ENCODE results near the gene ARMH3.
A peak's percentile ranks its signal among the peaks of the same experiment; 100 is the strongest.

ARMH3 gene

DNA sequence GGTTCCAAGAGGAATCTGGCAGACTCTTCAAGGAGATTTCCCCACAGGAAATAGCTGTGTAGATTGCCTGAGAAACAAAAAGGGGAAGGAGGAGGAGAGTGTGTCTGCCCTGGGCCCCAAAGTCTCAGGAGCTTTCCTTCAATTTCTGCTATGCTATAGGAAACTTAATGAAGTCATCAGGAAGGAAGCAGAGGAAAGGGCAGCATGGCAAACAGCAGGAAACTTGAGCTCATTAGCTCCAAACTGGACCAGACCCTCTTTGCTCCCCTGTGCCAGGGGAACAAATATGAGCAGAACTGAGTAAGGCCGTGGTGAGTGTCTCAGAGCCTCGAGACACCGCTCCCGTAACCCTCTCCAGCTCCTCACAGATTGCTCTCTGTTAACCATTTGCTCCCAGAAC lies 207.6 kb downstream of the ARMH3 start:
- no peak for DNase-seq

DNA sequence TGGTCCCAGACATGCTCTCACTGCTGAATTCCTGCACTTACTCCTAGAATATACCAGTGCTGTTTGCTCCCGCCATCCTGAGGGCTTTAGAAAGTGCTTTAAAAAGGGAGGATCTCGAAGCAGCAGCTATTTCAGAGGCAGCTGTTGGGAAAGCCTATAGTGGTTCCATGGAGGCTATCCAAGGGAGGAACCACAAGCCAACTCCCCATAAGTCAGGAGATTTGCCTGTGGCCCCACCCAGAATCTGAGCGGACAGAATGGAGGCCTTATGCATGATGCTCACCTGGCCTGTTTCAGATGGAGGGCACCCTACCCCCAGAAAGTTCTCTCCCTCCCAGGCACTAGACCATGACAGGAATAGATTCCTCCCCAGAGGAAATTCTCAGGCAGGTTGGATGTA lies 210.1 kb downstream of the ARMH3 start:
- DNase-seq, result no peak

DNA sequence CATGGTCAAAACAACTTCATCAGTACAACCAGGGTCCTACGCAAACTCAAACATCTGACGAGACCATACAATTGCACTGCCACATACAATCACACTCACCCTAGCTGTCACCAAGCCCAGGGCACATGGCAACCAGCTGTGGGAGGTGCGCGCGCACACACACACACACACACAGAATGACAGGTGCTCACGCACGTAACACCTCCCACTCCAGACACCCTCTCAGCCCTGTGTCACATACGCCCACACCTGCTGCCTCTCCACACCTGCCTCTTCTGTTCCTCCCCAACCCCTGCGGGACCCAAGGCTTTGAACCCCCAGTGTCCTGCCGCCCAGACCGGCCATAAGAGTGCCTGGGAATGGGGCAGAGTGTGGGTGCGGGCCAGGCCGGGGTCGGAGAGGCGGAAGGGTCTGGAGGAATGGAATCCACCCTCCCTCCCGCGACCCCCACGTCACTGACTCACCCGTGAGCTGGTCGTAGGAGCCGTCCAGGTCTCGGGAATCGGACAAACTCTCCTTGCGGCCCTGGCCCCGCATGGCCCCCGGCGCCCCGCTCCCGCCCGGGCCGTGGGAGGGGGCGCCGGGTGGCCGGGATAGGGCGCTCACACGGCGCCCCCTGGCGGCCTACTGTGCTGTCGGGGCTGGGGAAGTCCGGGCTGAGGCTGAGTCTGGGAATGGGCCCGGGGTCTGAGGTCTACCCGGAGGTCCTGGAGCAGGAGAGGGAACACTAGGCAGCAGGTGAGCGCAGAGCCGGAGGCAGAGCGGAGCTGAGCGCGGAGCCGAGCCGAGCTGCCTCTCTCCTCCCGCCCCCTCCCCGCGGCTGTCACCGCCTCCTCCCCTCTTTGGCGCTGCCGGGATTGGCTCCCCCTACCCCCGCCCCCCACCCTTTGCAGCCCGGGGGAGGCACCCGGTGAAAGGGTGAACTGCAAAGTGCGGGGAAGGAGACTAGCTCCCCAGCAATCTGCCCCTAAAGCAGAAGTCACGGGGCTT lies 212.6 kb downstream of the ARMH3 start, which contains the start of gene KCNIP2:
KCNIP2 (minus strand) TSS at position 769 of the 990 bp plus-strand sequence; CDS start at position 537, 232 bp downstream.
- DNase-seq, result no peak

DNA sequence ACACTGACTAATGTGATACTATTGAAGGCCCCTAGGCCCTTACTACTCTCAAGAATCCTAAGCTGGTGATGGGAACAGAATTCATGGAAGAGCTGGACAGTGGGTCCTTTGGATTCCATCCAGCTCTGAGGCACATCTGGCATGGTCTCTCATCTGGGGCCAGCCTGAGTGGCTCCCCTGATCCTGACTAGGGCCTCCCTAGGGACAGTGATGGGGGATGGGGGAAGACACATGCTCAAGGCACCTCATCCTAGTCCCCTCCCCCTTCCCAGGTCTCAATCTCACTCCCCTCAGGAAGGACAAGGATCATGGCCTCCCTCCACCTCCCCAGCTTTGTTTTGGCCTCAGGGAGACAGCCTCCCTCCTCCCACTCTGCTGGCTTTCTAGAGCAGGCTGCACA lies 214.1 kb downstream of the ARMH3 start:
- DNase-seq, result no peak

DNA sequence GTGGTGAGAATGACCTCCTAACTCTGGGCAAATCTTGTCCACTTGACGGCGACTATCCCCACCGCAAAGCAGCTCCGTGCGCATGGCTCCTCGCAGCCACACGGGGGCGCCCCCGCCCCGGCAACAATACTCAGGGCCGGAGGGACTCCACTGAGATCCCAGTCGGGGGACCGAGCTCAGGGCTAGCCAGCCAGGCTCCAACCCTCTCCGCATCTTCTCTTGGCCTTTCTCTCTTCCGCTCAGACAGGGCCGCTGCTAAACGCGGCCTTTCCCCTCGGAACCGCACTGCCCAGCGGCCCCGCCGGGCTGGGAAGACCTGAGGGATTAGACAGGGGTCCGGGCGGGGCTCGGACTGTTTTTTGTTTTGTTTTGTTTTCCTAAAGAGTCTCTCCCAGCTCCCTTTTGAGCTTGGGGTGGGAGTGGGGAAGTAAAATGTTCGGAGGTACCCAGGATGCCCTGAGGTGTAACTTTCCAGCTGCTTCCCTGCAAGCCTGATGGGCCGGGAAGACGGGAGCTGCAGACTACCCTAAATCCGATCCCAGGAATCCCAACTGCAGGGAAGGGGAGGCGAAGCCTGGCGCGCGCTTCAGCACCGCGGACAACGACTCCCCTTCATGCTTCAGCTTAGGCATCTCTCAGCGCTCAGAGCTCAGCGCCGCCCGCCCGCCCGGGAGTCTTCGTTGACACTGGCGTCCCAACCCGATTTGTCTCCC lies 215.1 kb downstream of the ARMH3 start:
- DNase-seq, result peak; percentile 83

DNA sequence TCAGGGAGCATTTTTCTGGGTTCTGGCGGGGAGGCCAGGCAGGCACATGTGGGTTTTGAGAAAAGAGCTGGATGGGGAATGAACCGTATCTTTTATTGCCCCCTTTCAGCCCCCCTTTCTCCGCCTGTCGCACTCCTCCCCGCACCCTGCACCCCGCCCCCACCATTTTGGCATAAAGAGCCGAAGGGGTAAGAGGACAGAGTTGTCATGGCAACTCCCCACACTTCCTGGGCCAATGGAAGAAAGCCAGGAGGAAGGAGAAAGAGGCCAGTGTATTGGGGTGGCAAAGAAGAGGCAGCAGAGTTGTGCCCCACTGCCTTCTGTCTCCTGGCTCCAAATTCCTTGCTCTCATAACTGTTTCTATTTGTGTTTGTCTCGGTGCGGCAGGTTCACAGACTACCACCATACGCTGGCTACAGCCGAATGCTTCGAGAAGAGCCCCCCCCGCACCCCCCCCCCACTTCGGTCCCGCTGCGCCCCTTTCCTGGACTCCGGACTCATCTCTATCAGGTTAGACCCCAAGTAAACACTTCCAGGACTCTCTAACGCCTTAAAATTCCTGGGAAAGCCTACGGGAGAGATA lies 215.8 kb downstream of the ARMH3 start:
- DNase-seq, result peak; percentile 52

DNA sequence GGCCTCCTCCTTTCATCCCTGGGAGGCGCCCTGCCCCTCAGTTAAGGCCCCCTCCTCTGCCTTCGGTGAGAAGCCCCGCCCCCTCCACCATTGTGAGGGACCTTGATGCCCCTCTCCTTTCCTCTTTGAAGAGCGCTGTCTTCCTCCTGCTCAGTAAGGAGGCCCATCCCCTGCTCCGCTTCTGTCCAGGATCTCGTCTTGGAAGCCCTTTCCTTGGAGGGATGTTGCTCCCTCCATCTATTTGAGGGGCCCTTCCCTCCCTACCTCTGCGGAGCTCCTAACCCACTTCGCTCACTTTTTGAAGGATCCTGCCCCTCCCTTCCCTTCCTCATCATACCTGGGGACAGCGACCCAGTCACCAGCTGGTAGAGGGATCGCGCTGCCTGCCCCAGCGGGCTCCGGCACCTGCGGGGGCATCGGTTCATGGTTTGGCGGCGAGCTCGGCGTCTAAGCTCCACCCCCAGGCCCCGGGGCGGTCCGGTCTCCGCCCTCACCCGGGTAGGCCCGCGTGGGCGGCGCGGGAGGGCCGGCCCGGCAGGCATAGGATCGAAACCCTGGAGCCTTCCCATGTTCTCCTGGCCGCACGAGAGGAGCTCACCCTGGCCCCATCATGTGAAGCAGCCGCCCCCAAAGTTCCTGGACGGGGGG lies 216.4 kb downstream of the ARMH3 start:
- DNase-seq, result peak; percentile 69

DNA sequence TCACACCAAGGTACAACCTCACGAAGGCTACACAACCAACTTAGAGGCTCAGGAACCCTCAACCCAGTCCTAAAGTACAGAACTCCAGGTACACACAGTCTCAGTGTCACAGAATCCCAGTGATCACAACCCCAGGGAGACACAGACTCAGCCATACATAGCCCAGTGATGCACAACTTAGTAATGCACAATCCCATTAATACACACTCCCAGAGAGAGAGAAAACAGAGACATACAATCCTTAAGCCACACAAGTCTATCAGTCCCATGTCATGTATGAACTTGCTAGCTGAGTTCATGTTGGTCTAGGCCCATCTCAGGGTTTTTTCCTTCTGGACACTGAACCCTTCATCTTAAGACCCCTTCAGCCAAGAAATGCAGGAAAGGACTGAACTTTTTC lies 217.0 kb downstream of the ARMH3 start:
- no peak for DNase-seq

DNA sequence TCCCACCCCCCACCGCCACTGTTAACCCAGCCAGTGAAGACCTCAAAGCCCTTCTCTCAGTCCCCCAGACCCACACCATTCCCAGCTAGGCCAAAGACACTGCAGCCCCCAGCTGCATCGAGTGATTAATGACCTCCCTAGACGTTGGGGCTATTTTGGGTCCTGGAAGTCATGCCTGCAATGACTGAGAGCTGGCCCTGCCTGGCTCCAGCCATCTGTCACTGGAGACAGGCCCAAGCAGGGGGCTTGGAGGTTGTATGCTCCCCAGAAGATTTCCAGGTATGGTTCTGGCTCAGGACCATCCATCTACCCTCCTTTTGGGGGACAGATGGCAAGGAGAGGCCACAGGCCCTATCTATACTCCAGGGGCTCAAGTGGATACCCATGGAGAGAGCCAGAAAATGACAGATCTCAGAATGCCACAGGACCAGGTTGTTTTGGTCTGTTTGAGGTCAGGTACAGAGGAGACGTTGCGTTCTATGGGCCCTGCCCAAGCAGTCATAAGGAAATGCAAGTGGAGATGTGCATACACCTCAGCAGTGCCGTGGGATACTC lies 217.5 kb downstream of the ARMH3 start:
- no peak for DNase-seq

DNA sequence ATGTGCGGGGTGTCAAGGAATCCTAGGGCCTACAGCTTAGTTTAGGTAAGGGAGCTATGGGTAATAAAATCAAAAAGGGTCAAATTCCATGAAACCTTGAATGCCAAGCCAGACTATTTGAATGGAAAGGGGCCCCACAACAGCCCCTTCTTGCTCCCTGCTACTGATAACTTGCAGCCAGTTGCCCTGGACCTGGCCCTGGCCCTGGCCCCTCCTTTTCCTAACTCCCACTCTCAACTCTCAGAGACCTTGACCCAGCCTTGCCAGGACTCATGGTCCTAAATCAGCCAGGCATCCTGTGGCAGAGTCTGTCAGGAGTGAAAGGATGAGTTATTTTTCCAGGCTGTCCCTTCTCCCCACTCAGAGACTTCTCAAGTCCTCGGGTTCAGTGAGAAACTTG lies 218.2 kb downstream of the ARMH3 start:
- no peak for DNase-seq

DNA sequence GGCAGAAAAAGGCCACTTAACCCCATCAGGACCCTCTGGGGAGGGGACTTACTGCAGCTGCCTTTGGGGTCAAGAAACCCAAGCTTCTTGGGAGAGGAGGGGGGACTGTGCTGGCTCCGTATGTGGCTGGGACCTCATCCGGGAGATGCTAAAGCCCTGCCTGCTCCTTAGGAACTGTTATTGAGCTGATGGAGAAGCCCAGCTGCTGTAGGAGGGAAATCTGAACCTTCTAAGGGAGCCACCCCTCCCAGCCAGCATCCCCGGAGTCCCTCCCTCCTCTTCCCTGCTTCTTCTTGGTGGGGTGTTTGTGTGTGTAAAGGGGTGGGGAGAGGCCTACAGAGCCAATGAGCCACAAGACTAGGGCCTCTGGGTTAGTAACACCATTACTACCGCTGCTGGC lies 220.6 kb downstream of the ARMH3 start:
- DNase-seq, result no peak

DNA sequence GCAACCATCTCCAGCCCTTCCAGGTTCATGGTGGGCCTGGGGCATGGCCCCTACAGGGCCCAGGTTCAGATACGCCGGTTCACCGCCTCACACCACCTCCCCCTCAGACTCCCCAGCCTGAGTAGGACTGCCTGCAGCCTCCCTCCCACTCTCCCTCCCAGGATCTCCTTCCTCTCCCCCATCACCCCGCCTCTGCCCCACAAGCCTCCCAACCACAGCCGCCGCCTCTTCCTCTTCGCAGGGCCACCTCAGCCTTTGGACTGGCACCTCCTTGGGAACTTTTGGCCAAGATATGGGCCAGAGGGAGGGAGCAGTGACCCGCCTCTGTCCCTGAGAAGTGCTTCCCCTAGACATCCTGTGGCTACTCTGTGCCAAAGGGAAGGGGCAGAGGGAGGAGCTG lies 221.6 kb downstream of the ARMH3 start:
- DNase-seq, result no peak

DNA sequence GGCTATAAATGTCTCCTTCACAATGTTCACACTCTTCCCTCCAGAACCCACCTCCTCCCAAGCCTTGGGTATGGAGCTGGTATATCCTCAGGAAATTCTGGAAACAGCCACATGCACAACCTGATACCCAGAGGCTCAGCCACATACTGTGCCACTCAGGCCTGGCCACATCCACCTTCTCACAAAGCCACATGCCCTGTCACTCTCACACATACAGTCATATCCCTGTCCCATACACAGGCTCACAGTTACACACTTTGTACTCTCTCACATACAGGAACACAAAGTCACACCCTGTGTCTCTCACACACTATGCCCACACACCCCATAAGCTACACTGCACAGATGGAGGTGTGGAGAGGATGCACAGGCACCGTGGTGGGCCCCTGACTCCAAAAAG lies 222.5 kb downstream of the ARMH3 start:
- no peak for DNase-seq

DNA sequence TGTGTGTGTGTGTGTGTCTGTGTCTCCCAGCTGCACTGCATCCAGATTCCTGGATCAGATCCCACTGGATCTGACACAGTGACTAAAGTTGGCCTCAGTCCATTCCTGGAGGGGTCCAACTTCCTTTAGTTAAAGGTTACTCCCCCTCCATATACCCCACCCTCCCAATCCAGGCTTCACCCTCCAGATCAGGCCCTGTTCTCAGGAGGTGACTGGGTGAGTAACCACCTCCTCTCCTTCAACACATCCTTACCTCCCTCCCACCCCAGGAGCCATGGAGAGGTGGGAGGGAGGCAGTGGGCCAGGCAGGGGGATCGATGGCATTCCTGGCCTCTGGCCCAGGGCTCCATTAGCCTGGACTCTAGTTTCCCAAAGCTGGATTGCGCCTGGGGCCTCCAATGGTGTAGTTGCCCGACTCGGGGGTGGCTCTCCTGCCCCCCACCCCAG lies 223.6 kb downstream of the ARMH3 start:
- no peak for DNase-seq

DNA sequence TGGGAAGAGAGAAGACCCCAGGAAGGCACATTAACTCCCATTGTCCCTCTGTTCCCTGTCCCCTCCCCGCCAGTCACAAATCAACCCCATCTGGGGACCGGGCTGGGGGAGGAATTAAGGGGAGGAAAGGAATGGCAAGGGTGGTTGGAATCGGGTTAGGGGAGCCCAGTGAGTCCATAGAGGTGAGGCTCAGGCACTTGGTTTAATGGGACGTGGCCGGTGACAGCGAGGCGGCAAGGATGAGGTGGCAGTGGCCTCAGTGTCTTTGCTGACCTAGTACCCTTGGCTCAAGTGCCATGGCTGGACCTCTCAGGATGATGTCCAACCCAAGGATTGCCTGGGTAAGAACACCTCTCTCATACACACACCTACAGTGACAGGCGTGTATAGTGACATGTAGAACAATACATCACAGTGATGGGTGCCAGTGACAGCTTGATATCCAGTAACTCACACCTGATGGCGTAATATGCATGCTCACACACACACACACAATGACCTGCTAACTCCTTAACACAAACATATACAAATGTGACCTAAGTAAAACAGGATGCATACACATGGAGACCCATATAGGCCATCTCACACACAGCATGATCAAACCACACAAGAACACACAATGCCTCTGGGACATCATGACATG lies 224.7 kb downstream of the ARMH3 start:
- DNase-seq, result no peak

DNA sequence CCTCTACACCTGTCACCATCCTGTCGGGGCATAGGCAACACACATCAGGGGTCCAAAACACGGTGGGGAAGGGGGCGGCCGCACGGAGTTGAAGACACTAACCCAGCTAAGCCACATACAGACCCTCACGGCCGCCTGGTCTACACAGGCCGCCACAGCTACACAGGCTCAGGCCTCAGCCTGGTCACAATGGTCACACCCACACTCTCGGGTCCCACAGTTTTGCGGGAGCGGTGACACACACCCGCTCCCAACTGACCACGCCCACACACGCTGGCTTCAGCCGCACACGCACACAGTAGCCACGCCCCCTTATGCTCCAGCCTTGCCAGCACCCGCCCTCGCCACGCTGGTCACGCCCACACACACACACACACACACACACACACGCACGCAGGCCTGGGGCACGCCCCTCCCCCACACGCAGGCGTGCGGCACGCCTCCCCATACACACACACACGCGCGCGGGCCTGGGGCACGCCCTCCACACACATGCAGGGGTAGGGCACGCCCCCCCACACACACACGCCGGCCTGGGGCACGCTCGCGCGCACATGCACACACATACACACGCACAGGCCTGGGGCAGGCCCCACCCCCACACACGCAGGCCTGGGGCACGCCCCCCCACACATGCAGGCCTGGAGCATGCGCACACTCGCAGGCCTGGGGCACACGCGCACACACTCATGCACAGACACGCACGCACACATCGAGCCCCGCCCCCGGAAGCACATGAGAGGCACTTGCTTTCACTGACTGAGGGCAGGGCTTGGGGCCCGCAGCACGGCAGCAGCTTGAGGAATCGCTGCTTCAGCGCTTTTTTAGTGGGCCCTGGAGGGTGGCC lies 225.4 kb downstream of the ARMH3 start:
- peak; percentile 94 for DNase-seq

DNA sequence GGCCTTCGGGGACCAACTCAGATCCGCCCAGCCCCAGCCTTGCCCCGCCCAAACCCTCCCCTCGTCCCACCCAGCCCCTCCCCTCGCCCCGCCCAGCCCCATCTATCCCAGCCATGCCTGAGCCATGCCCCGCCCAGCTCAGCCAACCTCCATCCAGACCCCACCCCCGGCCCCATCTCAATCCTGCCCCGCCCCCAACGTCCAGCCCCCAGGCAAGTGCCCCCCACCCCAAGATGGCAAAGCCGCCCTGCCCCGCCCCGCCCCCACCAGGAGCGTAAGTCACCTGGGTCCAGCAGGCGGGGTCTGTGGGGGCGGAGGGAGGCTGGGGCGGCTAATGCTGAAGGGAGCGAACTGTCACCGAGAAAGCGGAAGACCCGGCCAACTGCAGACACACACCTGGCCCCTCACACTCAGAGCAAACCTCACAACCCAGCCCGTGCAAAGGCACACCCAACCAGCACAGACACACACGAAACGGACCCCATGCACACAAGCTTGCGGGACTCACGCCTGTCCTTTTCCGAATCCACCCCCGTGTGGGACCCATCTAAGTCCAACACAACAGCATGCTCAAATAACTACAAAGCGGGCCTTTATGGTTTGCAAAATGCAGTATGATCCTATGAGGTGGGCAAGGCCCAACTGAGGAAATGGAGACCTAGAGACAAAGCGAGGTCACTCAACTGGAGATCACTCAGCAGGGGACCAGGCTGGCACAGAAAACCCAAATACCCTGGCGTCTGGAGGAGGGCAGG lies 226.2 kb downstream of the ARMH3 start:
- DNase-seq, result peak; percentile 87

DNA sequence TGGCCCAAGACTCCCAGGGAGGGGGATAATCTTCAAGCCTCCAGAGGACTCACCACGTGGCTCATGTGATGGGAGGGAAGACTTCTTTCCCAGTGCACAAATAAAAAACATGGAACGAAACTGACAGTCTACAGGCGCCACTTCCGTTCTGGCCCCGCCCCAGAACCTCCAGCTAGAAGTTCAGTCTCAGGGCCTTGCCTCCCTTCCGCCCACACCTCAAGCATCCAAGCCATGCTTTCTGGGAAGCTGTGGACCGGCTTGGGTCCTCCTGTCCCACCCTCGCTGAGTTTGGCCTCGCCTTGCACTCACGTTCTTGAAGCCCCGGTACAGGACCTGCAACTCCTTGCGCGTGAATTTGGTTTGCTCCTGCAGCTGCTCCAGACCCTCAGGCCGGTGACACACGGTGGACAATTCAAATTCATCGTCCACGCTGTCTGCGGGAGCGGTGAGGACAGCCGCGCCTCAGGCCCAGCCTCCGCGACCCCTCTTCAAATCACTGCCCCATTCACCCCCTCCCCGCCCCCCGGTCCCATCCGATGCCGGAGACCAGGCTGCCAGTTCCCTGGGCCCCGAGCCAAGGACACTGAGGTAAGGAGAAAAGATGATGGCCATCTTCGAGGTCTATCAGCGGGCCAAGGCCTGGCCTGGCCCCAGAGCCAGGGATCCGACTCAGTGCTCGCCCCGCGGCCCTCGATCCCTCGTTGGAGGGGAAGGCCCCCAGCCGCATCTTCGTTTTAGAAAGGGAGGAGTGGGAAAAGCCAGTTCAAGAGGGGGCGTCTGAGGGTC lies 227.0 kb downstream of the ARMH3 start:
- DNase-seq, result no peak

DNA sequence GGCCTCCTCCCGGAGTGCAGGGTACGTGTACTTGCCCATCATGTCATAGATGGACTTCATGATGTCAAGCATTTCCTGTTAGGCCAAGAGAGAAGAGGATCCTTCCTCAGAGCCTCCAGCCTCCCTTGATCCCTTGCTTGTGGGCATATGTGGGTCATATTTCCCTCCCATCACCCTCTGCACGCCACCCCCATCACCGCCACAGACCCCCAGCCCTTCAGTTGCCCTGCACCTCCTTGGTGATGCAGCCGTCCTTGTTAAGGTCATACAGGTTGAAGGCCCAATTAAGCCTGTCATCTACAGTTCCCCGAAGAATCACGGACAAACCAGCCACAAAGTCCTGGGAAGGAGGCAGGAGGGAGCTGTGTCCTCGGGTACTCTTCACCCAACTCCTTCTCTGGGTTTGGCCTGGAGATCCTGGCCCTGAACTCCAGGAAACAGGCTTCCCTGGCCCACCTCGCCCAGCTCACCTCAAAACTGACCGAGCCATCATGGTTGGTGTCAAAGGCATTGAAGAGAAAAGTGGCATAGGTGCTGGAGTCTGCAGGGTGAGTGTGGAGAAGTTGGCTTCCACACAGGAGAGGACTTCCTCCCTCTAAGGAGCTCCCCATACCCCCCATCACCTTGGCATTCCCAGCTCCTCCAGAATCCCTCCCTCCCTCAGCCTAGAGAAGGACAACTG lies 227.9 kb downstream of the ARMH3 start:
- DNase-seq, result no peak
